ENCODE results near the gene TICAM2.

Gene TICAM2

DNA sequence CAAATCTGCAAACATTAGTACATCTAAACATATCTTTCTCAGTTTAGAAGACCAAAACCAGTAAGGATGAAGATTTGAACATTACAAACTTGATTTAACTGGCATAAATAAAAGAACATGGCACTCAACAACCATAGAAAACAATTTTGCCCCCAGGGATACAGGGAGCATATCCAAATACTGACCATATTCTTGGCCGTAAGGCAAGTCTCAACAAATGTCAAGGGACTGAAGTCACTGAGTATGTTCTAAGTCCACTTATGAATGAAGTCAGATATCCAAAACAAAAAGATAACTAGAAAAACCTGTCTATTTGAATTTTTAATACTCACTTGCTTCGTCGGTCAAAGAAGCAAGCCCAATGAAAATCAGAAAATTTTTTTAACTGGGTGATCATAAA lies 71.9 kb downstream of the TICAM2 start:
- DNase-seq = no peak
